PC-3 (cell line): ENCODE data around the gene PIK3R3.

Experiments
- CTCF ChIP-seq: fragments of 300-600 bp; sonication (generic); conservative IDR thresholded peaks from 2 replicates; pipeline ENCODE4 v1.5.1; 2017; ENCODE audit warnings: antibody characterized with exemption, low read depth, mild to moderate bottlenecking, low read length
- EZH2phosphoT487 ChIP-seq: fragments of 300-600 bp; sonication (generic); IDR thresholded peaks from 2 replicates; pipeline ENCODE4 v1.6.1; 2018; ENCODE audit warnings: mild to moderate bottlenecking, antibody characterized with exemption, low read length, borderline replicate concordance

- TF ChIP-seq CTCF: no peak
- no peak for TF ChIP-seq EZH2phosphoT487
Observed at GRCh38 chr1:46056325-46056724, 76.1 kb downstream of the PIK3R3 start.
